ENCODE data around the gene PPP1R15A. TPM values are rescaled to one million over a fixed set of nuclear protein-coding genes. Genes with fewer than 3 reads are reported as not detected.
A peak's percentile ranks its signal among the peaks of the same experiment; 100 is the strongest.
"Not testable (repeated sequence)": the region's sequence is repeated elsewhere in the genome, so short reads cannot be mapped to it uniquely, and the experiment has no call there.

PPP1R15A gene
- total RNA-seq, 4 donors from 2014 or later = 53.9 to 70.0 (median 60.9) TPM

DNA sequence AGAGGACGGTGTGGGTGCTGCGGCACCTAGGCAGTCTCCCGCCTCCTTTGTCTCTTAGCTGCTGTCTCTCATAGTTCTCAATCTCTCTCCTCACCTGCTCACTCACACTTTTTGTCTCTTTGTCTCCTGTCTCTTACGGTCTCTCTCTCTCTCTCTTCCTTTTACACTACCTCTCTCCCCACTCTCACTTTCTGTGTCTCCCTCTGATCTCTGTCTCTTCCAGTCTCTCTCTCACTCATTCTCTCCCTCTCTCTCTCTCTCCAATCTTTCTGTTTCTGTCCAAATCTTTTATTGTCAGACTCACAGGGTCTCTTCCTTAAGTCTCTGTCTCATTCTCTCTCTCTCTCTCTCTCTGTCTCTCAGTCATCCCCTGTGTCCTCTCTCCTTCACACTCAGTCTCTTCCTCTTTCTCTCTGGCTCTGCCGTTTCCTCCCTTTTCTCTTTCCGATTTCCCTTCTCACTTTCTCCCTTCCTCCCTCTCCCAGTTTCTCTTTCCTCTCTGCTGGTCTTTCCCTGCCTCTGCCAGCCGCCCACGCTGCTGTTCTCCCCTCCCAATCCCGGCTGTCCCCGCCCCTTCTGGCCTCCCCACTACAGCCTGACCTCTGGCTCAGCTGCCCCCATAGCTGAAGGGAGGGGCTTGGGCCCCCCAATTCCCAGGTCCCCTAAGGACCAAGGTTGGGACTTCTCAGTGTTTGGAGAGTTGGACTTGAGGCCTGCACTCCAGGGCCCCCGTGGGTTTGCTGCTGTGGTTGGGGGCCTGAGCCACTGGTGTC is 3.9 kb upstream of the PPP1R15A start, which contains the start of gene PLEKHA4:
PLEKHA4 (minus strand) TSS at position 504 of the 773 bp plus-strand sequence. CDS start 997 bp downstream, outside the sequence.
- peak within 1 kb of the TSS; percentile 20 to 47 for H3K4me3 ChIP-seq
- H3K4me1 ChIP-seq = peaks cover 0 to 44% (median 6%) of the 10 kb centered on the region in 3 donors
- WGBS, 2 donors (ENCODE audit: low coverage in 1 of 2) = 4 to 15% methylated on average over 3 to 10 of the region's 11 CpGs
- H3K27me3 ChIP-seq = no peaks in the 10 kb centered on the region
- no peaks in the 10 kb centered on the region for H3K9me3 ChIP-seq
- peak within 1 kb of the TSS; percentile 62 to 84 (median 82) for H3K27ac ChIP-seq
- ATAC-seq = peak; percentile 21
- TF ChIP-seq POLR2A (IDR thresholded peaks at IDR 0.05) = no peak
- TF ChIP-seq, protein P1, sequence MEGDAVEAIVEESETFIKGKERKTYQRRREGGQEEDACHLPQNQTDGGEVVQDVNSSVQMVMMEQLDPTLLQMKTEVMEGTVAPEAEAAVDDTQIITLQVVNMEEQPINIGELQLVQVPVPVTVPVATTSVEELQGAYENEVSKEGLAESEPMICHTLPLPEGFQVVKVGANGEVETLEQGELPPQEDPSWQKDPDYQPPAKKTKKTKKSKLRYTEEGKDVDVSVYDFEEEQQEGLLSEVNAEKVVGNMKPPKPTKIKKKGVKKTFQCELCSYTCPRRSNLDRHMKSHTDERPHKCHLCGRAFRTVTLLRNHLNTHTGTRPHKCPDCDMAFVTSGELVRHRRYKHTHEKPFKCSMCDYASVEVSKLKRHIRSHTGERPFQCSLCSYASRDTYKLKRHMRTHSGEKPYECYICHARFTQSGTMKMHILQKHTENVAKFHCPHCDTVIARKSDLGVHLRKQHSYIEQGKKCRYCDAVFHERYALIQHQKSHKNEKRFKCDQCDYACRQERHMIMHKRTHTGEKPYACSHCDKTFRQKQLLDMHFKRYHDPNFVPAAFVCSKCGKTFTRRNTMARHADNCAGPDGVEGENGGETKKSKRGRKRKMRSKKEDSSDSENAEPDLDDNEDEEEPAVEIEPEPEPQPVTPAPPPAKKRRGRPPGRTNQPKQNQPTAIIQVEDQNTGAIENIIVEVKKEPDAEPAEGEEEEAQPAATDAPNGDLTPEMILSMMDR (IDR thresholded peaks at IDR 0.05) = no peak
- peak; percentile 62 for TF ChIP-seq POLR2AphosphoS5 (IDR thresholded peaks at IDR 0.05)
- no peak for TF ChIP-seq EP300 (IDR thresholded peaks at IDR 0.05)
- peaks cover 0 to 16% of the 10 kb centered on the region in 2 donors for H3K36me3 ChIP-seq

DNA sequence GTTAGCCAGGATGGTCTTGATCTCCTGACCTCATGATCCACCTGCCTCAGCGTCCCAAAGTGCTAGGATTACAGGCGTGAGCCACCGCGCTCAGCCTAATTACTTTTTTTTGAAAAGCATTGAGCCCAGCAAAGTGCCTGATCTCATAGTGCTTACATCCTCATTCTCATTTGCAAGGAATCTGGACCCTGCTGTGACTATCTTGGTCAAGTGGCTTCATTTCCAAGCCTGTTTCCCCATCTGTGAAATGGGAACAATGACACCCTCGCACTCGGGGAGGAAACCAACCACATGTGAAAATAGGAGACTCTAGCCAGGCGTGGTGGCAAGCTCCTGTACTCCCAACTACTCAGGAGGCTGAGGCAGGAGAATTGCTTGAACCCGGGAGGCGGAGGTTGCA is 2.2 kb upstream of the PPP1R15A start:
- Histone ChIP-seq H3K27ac (no peak overlapping the region), H3K4me1 (peaks cover 0 to 61% (median 12%) of the 10 kb centered on the region in 3 donors), H3K36me3 (peaks cover 0 to 23% of the 10 kb centered on the region in 2 donors), H3K9me3 (no peaks in the 10 kb centered on the region), H3K4me3 (no peak overlapping the region), H3K27me3 (no peaks in the 10 kb centered on the region)
- no peak for ATAC-seq
- TF ChIP-seq POLR2AphosphoS5 (IDR thresholded peaks at IDR 0.05) (no peak), POLR2A (IDR thresholded peaks at IDR 0.05) (no peak), EP300 (IDR thresholded peaks at IDR 0.05) (no peak)
- TF ChIP-seq, protein P1 (IDR thresholded peaks at IDR 0.05) = no peak
- 89 to 100% methylated on average over 1 to 4 of the region's 9 CpGs for WGBS, 2 donors (ENCODE audit: low coverage in 1 of 2)

DNA sequence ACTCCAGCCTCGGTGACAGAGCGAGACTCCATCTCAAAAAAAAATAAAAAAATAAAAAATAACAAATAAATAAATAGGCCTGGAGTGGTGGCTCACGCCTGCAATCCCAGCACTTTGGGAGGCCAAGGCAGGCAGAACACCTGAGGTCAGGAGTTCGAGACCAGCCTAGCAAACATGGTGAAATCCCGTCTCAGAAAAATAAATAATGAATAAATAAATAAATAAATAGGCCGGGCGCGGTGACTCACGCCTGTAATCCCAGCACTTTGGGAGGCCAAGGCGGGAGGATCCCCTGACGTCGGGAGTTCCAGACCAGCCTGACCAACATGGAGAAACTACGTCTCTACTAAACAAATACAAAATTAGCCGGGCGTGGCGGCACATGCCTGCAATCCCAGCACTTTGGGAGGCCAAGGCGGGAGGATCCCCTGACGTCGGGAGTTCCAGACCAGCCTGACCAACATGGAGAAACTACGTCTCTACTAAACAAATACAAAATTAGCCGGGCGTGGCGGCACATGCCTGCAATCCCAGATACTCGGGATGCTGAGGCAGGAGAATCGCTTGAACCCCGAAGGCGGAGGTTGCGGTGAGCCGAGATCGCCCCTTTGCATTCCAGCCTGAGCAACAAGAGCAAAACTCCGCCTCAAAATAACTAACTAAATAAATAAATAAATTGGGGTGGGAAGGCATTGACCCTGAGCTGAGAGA is 595 bp upstream of the PPP1R15A start:
- WGBS, 2 donors (ENCODE audit: low coverage in 1 of 2) = 81 to 90% methylated on average over 2 to 29 of the region's 31 CpGs

DNA sequence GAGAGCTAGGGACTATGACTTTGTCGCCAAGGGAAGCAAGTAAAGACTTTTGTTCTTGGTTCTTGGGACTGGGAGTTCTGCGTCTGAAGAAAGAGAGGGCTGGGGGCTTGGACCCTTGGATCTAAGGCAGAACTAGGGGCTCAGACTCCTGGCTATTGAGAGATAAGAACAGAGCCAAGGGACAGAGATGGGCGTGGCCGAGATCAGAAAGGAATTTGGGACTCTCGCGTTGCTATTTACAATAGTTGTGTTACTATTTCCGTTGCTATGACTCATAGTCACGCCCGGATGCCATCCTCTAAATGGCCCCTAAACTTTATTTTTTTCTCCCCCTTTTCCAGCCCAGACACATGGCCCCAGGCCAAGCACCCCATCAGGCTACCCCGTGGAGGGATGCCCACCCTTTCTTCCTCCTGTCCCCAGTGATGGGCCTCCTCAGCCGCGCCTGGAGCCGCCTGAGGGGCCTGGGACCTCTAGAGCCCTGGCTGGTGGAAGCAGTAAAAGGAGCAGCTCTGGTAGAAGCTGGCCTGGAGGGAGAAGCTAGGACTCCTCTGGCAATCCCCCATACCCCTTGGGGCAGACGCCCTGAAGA is 759 bp downstream of the PPP1R15A start:
- H3K36me3 ChIP-seq = peaks cover 0 to 49% of the 10 kb centered on the region in 2 donors
- H3K4me1 ChIP-seq = peaks cover 0 to 72% (median 20%) of the 10 kb centered on the region in 3 donors
- WGBS, 2 donors (ENCODE audit: low coverage in 1 of 2) = 0% methylated on average over 9 to 10 of the region's 14 CpGs
- no peaks in the 10 kb centered on the region for H3K9me3 ChIP-seq
- TF ChIP-seq POLR2AphosphoS5 (IDR thresholded peaks at IDR 0.05) (peak; percentile 80), POLR2A (IDR thresholded peaks at IDR 0.05) (no peak), EP300 (IDR thresholded peaks at IDR 0.05) (no peak)
- TF ChIP-seq, protein P1 (IDR thresholded peaks at IDR 0.05) = peak in 2 of 4 experiments; percentile 19 to 21
- H3K4me3 ChIP-seq = peak overlapping the region; percentile 86 to 99
- H3K27ac ChIP-seq = peak overlapping the region; percentile 95 to 100 (median 98)
- H3K27me3 ChIP-seq = no peaks in the 10 kb centered on the region
- peak; percentile 69 for ATAC-seq

More for the DNA sequence above, 595 bp upstream of the PPP1R15A start:
- Histone ChIP-seq H3K36me3 (peaks cover 0 to 36% of the 10 kb centered on the region in 2 donors), H3K4me1 (peaks cover 0 to 72% (median 25%) of the 10 kb centered on the region in 3 donors), H3K4me3 (peak overlapping the region in 1 of 2 donors; percentile 99), H3K27ac (peak overlapping the region in 3 of 4 donors; percentile 95 to 100 (median 99))
- ATAC-seq, H3K9me3 ChIP-seq, H3K27me3 ChIP-seq: not testable (repeated sequence)

Data from gastroesophageal sphincter (tissue), 4 donors.